ENCODE data around the gene EAF1. TPM values are rescaled to one million over a fixed set of nuclear protein-coding genes. Genes with fewer than 3 reads are reported as not detected.

The EAF1 gene
- total RNA-seq, 1 experiment from 2014 or later, result 32.1 TPM

DNA sequence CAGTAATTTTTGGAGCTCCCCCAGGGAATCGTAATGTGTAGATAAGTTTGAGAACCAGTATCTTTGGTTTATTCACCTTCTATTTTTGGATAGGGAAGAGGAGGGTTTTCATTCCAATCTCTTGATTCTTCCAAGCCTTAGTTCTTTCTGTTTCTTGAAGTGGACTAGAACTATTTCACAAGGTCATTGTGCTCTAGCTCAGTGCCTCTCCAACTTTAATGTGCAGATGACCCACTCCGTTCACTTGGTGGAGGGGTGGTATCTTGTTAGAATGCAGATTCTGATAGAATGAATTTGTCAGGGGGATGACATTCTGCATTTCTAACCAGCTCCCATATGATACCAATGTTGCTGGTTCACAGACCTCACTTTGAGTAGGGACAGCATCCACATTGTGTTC is 58.6 kb downstream of the EAF1 start (continued):
- TF ChIP-seq, protein P1, sequence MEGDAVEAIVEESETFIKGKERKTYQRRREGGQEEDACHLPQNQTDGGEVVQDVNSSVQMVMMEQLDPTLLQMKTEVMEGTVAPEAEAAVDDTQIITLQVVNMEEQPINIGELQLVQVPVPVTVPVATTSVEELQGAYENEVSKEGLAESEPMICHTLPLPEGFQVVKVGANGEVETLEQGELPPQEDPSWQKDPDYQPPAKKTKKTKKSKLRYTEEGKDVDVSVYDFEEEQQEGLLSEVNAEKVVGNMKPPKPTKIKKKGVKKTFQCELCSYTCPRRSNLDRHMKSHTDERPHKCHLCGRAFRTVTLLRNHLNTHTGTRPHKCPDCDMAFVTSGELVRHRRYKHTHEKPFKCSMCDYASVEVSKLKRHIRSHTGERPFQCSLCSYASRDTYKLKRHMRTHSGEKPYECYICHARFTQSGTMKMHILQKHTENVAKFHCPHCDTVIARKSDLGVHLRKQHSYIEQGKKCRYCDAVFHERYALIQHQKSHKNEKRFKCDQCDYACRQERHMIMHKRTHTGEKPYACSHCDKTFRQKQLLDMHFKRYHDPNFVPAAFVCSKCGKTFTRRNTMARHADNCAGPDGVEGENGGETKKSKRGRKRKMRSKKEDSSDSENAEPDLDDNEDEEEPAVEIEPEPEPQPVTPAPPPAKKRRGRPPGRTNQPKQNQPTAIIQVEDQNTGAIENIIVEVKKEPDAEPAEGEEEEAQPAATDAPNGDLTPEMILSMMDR (IDR thresholded peaks at IDR 0.05 in 2 of 3, conservative IDR thresholded peaks at IDR 0.05 in 1 of 3; ENCODE audit: borderline replicate concordance in 1 of 3, insufficient read depth in 1 of 3, low read depth in 2 of 3, low read length in 2 of 3), result no peak
- no peak for TF ChIP-seq ZNF274 (IDR thresholded peaks at IDR 0.05; ENCODE audit: low read depth, low read length)
- TF ChIP-seq, protein P2, sequence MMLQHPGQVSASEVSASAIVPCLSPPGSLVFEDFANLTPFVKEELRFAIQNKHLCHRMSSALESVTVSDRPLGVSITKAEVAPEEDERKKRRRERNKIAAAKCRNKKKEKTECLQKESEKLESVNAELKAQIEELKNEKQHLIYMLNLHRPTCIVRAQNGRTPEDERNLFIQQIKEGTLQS (IDR thresholded peaks at IDR 0.05), result no peak
- TF ChIP-seq SRF (IDR thresholded peaks at IDR 0.05; ENCODE audit: low read depth), result no peak
- no peak for TF ChIP-seq SP1 (IDR thresholded peaks at IDR 0.05; ENCODE audit: low read depth)
- TF ChIP-seq RAD21 (IDR thresholded peaks at IDR 0.05; ENCODE audit: low read depth), result no peak
- TF ChIP-seq SIN3A (IDR thresholded peaks at IDR 0.05; ENCODE audit: low read depth), result no peak
- TF ChIP-seq YY1 (IDR thresholded peaks at IDR 0.05; ENCODE audit: extremely low read depth, insufficient replicate concordance, low read depth, low read length), result no peak
- TF ChIP-seq, protein P3, sequence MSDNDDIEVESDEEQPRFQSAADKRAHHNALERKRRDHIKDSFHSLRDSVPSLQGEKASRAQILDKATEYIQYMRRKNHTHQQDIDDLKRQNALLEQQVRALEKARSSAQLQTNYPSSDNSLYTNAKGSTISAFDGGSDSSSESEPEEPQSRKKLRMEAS (IDR thresholded peaks at IDR 0.05), result no peak
- TF ChIP-seq FOSL1 (IDR thresholded peaks at IDR 0.05; ENCODE audit: low read depth), result no peak

DNA sequence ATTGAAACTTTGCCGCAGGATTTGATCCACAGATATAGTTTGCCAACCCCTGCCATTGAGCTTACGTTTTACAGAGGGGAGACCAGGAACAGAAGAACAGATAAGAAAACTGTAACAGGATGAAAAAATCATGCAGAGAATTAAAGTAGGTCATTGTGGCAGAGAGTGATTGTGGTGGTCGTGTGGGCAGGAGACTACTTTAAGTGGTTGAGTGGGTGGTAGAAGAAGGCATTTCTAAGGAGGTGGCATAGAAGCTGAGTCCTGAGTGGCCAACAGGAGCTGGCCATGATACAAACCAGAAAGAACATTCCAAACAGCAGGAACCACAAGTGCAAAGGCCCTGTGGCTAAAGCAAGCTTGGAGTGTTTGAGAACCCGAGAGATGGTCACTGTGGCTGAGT is 59.6 kb downstream of the EAF1 start:
- RAD21 ChIA-PET (ENCODE audit: low non-redundant PET in 1 of 2, low total read pairs in 2 of 2, uncharacterized antibody in 2 of 2, unreplicated experiment in 2 of 2), result no interaction called here
- Histone ChIP-seq H3K9me3 (ENCODE audit: control insufficient read depth in 1 of 2, insufficient read depth in 1 of 2, low read depth in 1 of 2, low read length in 2 of 2) (no peaks in the 10 kb centered on the region), H3K27me3 (ENCODE audit: insufficient read depth, low read length) (no peaks in the 10 kb centered on the region), H3K27ac (ENCODE audit: low read depth, low read length) (no peak overlapping the region), H3K4me2 (ENCODE audit: low read length) (no peak overlapping the region), H3K4me1 (ENCODE audit: control insufficient read depth in 1 of 2, insufficient read depth in 2 of 2, low read length in 2 of 2) (no peaks in the 10 kb centered on the region), H3K36me3 (ENCODE audit: control insufficient read depth in 1 of 2, insufficient read depth in 2 of 2, low read length in 2 of 2) (no peaks in the 10 kb centered on the region; a peak in 1 of 4 replicates), H4K20me1 (ENCODE audit: insufficient read depth) (no peaks in the 10 kb centered on the region), H3K9me2 (ENCODE audit: insufficient read depth) (no peaks in the 10 kb centered on the region), H3K4me3 (replicated peaks in 1 of 2; ENCODE audit: low read depth in 1 of 2, low read length in 2 of 2) (no peak overlapping the region), H2AFZ (ENCODE audit: low read depth, low read length, poor library complexity, severe bottlenecking) (no peak overlapping the region), H3K79me2 (ENCODE audit: insufficient read depth, low read length) (no peaks in the 10 kb centered on the region), H3K9ac (ENCODE audit: low read length) (no peak overlapping the region)
- intact Hi-C loops (cut with micrococcal nuclease), result no loop called here
- ATAC-seq (no peak), DNase-seq (ENCODE audit: low read depth, low spot score) (no peak)
- no TSS peak for BruUV-seq (replicated peaks)
- CTCF ChIA-PET, result no interaction called here
- POLR2A ChIA-PET, result no interaction called here
- TF ChIP-seq, protein P4, sequence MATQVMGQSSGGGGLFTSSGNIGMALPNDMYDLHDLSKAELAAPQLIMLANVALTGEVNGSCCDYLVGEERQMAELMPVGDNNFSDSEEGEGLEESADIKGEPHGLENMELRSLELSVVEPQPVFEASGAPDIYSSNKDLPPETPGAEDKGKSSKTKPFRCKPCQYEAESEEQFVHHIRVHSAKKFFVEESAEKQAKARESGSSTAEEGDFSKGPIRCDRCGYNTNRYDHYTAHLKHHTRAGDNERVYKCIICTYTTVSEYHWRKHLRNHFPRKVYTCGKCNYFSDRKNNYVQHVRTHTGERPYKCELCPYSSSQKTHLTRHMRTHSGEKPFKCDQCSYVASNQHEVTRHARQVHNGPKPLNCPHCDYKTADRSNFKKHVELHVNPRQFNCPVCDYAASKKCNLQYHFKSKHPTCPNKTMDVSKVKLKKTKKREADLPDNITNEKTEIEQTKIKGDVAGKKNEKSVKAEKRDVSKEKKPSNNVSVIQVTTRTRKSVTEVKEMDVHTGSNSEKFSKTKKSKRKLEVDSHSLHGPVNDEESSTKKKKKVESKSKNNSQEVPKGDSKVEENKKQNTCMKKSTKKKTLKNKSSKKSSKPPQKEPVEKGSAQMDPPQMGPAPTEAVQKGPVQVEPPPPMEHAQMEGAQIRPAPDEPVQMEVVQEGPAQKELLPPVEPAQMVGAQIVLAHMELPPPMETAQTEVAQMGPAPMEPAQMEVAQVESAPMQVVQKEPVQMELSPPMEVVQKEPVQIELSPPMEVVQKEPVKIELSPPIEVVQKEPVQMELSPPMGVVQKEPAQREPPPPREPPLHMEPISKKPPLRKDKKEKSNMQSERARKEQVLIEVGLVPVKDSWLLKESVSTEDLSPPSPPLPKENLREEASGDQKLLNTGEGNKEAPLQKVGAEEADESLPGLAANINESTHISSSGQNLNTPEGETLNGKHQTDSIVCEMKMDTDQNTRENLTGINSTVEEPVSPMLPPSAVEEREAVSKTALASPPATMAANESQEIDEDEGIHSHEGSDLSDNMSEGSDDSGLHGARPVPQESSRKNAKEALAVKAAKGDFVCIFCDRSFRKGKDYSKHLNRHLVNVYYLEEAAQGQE (IDR thresholded peaks at IDR 0.05; ENCODE audit: low read depth), result no peak
- TF ChIP-seq EGR1 (IDR thresholded peaks at IDR 0.05; ENCODE audit: low read depth), result no peak
- TF ChIP-seq CBX3 (IDR thresholded peaks at IDR 0.05; ENCODE audit: low read depth), result no peak
- no peak for TF ChIP-seq ZFX (IDR thresholded peaks at IDR 0.05)
- TF ChIP-seq, protein P1 (IDR thresholded peaks at IDR 0.05 in 2 of 3, conservative IDR thresholded peaks at IDR 0.05 in 1 of 3; ENCODE audit: borderline replicate concordance in 1 of 3, insufficient read depth in 1 of 3, low read depth in 2 of 3, low read length in 2 of 3), result no peak
- TF ChIP-seq CEBPB (IDR thresholded peaks at IDR 0.05; ENCODE audit: low read depth), result no peak
- TF ChIP-seq POLR2A (IDR thresholded peaks at IDR 0.05; ENCODE audit: borderline replicate concordance, extremely low read depth, insufficient read depth, insufficient read length), result no peak

All from HCT116 (cell line).